ENCODE measurements around the gene CFAP61.
"Not testable (repeated sequence)": the region's sequence is repeated elsewhere in the genome, so short reads cannot be mapped to it uniquely, and the experiment has no call there.

Gene CFAP61

DNA sequence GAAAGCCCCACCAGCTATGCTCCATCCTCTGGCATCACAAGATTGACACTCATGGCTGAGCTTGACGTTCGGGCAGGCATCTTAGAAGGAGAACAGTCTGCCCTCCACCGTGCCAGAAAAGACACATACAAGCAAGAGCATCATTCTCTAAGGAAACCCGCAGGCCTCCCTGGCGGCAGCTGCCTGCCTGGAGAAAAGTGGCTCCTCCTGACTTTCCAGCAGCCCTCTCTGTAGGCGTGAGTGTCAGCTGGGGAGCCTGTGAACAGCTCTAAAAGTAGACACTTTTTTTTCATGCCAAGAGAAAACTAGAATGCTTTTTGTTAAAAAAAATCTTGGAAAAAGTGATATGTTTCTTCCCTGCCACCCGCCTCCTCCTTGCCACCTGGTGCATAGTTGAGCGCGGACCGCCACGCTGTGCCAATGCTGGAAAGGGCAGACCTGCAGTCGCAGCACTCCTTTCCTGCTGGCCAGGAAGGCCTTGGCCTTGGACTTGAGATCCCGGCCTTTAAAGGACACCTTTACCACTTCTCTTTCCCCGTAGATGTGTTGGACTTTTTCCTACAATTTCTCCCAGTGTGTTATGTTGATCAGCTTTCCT is 285.9 kb downstream of the CFAP61 start:
- no peak overlapping the region for H3K4me3 ChIP-seq
- H3K27ac ChIP-seq = no peak overlapping the region

DNA sequence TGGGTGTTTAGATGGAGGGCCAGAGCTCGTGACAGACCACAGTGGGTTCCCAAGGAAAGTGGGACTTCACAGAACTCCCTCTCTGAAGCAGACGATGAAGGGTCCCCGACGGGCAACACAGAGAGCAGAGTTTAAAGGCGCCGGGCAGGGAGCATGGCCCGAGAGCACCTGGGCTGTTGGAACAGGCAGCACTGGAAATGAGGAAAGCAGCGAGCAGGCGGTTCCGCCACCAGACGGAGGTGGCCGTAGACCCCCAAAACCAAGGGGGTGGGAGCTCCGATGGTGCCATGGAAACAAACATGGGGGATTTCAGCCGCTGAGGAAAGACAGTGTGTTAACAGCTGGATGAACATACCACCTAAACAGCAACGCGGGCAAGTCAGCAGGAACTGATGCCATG is 288.1 kb downstream of the CFAP61 start:
- H3K4me3 ChIP-seq = no peak overlapping the region

DNA sequence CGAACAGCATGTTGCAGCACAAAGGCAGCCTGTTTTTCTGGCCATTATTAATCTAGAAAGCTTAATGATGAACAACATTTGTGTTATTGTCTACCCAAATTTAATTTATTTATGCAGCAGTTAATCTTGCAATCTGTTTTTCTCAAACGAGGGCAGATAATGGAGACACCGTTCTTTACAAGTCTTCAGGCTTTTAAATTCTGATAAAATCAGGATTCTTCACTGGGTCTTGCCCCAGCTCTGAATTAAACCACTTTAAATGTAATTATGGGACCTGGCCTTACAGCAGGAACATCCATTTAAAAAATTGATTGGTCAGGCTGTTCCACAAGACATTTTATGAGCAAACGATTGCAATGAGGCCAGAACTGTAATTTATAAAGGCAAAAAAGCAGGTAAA is 289.0 kb downstream of the CFAP61 start:
- Histone ChIP-seq H3K4me3 (no peak overlapping the region), H3K27ac (no peak overlapping the region)

More for the DNA sequence above, 288.1 kb downstream of the CFAP61 start:
- H3K27ac ChIP-seq = no peak overlapping the region

DNA sequence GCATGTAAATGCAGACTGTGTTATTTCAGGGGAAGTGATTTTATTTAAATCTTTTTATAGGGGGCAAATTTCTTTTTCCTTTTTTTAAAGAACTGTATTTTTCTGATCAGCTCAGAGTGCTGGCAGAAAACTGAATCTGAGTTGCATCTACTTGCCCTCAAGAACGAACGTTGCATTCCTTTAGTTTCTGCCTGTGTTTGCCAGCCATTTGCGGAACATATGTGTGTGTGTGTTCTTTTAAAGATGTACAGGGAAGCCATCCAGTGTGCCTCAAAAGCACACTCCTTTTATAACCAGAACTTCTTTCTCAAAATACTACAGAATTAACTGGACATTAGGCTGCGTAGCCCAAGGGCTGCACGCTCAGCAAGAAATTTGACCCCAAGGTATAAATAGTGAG is 289.7 kb downstream of the CFAP61 start:
- H3K4me3 ChIP-seq = no peak overlapping the region

DNA sequence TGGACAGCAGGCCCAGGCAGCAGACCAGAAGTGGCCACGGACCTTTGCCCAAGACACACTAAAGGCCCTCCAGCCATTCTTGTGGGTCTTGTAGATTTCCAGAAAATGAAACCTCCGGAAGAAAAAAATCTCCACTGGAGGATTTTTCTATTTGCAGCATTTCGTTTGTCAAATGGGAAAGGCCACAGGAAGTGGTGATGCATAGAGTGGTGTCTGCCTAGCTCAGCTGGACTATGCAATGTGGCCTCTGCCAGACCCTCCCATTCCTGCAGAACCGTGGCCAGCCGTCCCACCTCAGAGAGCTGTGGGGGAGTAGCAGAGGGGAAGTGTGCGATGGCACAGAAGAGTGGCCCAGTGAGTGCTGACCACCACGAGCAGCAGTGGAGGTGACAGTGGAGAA is 291.6 kb downstream of the CFAP61 start:
- Histone ChIP-seq H3K4me3 (no peak overlapping the region), H3K27ac (no peak overlapping the region)

More for the DNA sequence above, 289.7 kb downstream of the CFAP61 start:
- H3K27ac ChIP-seq = no peak overlapping the region

DNA sequence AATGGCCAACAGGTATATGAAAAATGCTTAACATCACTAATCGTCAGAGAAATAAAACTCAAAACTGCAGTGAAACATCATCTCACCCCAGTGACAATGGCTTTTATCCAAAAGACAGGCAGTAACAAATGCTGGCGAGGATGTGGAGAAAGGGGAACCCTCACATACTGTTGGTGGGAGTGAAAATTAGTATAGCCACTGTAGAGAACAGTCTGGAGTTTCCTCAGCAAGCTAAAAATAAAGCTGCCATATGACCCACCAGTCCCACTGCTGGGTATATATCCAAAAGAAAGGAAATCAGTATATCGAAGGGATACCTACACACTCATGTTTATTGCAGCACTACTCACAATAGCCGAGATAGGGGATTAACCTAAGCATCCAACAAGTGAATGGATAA is 292.1 kb downstream of the CFAP61 start:
- no peak overlapping the region for H3K27ac ChIP-seq
- no peak overlapping the region for H3K4me3 ChIP-seq

DNA sequence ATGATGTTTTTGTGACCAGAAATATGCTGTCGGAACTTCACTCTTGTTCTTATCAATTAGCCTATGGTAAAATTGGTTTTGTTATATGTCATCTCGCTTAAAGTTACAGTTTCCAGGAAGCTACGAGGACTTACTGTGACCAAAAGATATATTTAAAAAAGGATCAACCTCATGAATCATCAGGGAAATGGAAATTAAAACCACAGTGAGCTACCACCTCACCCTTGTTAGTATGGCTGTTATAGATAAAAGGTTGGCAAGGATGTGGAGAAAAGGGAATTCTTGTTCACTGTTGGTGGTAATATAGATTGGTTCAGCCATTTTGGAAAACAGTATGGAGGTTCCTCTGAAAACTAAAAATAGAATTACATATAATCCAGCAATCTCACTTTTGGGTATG is 301.2 kb downstream of the CFAP61 start:
- Histone ChIP-seq H3K27ac (no peak overlapping the region), H3K4me3 (no peak overlapping the region)

DNA sequence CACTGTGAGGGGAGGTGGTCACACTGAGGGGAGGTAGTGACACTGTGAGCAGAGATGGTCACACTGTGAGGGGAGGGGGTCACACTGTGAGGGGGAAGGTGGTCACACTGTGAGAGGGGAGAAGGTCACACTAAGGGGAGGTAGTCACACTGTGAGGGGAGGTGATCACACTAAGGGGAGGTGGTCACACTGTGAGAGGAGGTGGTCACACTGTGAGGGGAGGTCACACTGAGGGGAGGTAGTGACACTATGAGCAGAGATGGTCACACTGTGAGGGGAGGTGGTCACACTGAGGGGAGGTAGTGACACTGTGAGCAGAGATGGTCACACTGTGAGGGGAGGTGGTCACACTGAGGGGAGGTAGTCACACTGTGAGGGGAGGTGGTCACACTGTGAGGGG is 303.2 kb downstream of the CFAP61 start:
- H3K27ac ChIP-seq = not testable (repeated sequence)

DNA sequence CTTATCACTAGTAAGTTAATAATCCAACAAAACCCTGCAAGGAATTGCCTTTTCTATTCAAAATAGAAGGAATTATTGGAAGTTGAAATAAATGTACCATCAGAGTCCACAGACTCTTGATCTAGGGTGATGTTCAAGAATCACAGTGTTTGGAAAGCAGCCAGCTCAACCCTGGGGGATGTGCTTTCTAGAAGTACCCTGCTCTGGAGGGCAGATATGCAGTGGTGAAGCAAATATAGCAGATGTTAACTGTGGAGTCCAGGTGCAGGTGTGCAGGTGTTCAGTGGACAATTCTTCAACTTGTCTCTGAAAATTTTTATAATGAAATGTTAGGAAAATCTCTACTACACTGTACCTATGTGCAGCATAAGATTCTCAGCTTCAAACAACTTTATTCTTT is 306.5 kb downstream of the CFAP61 start:
- Histone ChIP-seq H3K4me3 (no peak overlapping the region), H3K27ac (no peak overlapping the region)

More for the DNA sequence above, 303.2 kb downstream of the CFAP61 start:
- H3K4me3 ChIP-seq = not testable (repeated sequence)

DNA sequence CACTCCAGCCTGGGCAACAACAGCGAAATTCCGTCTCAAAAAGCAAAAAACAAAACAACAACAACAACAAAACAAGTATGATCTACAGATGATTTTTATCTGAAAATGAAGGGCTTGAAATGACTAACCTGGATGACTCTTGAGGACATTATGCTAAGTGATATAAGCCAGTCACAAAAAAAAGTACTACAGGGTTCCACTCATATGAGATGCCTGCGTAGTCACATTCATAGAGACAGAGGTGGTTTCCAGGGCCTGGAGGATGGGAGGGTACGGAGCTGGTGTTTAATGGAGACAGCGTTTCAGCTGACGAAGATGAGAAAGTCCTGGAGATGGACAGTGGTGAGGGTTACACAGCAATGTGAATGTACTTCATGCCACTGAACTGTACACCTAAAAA is 307.3 kb downstream of the CFAP61 start:
- Histone ChIP-seq H3K4me3 (no peak overlapping the region), H3K27ac (no peak overlapping the region)

DNA sequence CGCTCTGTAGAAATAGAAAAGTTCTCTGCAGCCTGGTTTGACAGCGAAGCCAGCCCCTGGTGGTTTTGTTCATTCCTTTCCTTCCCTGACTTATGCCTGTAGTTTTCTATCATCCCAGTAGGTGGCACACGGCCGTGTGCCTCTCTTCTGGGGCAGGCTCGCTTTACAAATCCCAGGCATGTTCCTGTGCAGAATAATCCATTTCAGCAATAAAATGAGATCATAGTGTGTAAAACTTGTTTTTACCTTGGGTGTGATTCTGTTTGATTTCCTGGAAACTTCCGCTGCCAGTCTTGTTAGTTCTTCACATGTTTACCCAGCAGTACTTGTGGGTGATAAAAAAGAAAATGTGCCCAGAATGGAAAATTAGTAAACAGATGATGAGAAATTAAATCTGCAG is 308.1 kb downstream of the CFAP61 start:
- Histone ChIP-seq H3K27ac (no peak overlapping the region), H3K4me3 (no peak overlapping the region)

DNA sequence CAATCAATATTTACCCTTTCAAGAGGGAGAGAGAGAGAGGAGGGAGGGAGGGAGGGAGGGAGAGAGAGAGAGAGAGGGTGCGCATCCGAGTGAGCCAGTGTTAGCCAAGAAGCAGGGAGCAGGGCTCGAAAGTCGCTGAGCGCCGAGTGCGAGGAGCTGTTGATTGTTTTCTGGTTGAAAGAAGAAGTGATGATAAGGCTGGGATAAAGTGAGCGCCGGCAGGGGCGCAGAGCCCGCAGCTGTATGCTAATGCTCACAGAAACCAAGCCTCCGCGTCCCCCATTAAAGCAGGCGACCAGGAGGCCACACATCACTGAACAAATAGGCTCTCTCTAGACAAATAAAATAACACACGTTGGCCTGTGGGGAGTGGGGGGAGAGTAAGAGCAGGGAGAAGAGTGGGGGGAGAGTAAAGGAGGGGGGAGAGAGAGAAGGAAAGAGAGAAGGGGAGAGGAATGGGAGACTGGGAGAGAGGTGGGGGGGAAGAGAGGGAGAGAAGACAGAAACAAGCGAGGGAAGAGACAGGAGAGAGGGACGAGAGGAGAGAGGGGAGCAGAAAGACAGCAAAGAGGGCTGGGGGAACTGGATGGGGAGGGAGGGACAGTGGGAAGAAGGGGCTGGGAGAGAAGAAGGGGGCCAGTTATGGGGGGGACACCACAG is 310.6 kb downstream of the CFAP61 start:
- H3K4me3 ChIP-seq = no peak overlapping the region

DNA sequence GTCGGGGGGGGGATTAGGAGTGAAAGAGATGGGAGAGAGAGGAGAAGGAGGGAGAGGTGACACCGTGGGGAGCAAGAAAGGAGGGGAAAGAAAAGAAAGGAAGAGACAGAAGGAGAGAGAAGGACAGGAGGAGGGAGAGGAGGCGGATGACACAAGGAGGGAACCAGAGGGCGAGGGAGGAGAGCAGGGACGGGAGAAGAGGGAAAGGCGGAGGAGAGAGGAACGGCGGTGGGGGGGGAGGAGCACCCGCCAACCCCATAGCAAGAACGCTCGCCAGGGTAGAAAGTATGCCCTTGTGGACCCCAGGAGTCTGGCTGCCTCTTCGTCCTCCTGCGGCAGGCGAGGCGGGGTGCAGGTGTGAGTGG is 311.1 kb downstream of the CFAP61 start:
- no peak overlapping the region for H3K4me3 ChIP-seq

More for the DNA sequence above, 310.6 kb downstream of the CFAP61 start:
- H3K27ac ChIP-seq = no peak overlapping the region

DNA sequence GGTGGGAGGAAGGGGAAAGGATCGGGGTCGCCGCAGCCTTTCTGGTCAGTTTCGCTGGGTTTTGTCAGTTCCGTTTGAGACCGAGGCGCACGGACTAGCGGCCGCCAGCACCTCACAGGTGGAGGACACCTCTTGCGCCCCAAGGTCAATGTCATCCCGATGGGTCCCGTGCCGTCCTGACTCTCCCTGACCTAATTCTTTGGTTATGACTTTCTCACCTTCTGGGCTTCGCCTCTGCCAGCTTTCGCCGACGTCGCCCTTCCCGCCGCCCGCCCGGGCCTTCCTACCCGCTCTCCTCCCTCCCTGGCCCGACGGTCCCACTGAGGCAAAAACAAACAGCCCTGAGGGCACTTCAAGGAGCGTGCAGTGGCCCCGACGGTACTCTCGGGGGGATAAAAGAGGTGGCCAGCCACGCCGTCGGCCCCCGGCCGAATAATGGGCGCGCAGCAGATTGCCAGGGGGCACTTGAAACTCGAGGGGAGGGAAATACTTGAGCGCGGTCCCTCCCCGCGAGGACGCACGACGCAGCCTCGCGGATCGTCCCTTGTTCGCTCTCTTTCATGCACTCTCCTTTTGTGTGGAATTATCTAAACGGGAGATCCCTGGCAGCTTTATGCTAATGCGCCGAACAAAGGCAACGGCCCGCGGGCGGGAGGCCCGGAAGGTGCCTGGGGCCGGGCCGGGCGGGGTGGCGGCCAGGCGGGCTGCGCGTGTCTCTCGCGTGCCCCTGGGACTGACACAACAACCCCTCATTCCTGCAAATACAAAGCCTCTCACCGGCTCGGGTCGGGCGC is 311.7 kb downstream of the CFAP61 start:
- H3K4me3 ChIP-seq = no peak overlapping the region
- no peak overlapping the region for H3K27ac ChIP-seq

More for the DNA sequence above, 311.1 kb downstream of the CFAP61 start:
- no peak overlapping the region for H3K27ac ChIP-seq

DNA sequence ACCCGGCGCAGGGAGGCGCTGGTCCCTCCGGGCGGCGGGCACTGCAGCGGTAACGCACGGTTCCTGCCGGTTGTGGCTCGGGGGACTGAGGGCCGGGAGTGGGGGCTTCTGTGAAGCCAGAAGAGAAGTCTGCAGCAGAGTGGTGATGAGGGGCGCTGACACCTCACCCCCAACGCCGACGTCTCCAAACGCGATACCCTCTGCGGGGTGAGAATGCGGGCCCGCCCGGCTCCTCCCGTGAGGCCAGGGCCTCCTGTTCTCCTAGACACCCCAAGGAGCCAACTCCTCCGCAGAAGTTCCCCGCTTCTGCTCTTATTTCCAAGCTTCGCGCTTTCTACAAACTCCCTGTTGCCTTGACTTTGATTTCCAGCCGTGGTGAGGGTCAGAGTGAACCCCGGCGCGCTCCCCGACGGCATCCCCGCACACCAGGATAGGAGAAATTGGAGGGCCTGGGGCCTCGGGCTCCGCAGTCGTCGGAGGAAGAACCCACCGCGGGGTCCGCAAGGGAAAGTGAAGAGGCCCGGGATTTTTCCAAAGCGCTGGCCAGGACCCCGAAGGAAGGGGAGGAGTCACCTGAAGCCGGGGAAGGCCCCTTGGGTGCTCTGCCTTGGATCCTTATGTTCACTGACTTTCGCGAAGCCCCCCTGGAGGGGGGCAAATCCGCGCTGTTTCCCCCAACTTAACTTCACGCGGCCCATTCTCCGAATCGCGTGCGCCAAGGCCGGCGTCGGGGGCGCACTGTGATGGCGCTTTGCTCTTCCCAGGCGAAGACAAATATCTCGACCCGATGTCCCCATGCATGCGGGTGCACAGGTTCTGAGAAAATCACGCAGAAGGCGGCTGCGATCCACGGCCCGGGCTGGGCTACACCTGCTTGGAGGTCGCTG is 312.5 kb downstream of the CFAP61 start:
- Histone ChIP-seq H3K27ac (no peak overlapping the region), H3K4me3 (no peak overlapping the region)

DNA sequence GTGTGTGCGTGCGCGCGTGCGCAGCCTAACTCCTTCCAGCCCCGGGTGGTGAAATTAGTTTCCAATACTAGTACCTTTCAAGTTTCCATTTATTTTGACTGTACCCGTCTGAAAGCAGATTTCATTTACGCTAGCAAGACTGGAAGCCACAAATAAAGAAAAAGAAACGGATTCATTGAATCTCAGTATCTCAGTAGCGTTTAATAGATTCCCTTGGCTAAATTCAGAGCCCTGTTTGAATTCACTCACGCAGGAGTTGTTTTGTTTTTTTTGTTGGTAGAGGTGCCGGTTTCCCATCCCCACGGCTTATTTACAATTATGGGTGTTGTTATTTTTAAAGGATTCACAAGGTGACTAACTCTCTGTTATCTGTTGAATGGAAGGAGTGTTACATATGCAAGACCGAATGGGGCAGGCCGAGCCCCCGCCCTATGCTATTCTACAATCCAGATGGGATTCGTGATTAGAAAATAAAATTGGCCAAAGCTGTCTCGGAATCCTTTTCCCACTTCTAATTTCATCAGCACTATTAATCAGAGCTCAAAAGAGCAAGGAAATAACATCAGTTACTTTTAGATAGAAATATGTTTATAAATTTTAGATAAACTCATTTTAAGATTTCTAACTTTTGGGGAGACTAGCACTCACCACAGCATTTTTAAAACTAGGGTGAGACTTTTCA is 313.3 kb downstream of the CFAP61 start:
- H3K27ac ChIP-seq = no peak overlapping the region
- H3K4me3 ChIP-seq = no peak overlapping the region

DNA sequence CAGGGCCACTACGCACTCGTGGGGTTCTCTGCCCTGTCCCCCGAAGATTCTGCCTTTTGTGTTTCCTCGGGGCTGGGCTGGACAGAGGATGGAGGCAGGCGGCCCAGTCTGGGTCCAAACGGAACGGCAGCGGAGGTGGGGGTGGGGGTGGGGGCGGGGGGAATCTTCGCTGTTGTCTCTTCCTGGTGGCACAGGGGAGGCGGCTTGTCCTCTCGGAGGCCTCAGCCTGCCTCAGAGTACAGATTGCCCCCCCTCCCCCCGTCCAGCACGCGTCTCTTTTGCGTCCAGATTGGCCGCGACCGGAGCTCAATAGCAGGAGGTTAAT is 314.2 kb downstream of the CFAP61 start:
- Histone ChIP-seq H3K4me3 (no peak overlapping the region), H3K27ac (no peak overlapping the region)

DNA sequence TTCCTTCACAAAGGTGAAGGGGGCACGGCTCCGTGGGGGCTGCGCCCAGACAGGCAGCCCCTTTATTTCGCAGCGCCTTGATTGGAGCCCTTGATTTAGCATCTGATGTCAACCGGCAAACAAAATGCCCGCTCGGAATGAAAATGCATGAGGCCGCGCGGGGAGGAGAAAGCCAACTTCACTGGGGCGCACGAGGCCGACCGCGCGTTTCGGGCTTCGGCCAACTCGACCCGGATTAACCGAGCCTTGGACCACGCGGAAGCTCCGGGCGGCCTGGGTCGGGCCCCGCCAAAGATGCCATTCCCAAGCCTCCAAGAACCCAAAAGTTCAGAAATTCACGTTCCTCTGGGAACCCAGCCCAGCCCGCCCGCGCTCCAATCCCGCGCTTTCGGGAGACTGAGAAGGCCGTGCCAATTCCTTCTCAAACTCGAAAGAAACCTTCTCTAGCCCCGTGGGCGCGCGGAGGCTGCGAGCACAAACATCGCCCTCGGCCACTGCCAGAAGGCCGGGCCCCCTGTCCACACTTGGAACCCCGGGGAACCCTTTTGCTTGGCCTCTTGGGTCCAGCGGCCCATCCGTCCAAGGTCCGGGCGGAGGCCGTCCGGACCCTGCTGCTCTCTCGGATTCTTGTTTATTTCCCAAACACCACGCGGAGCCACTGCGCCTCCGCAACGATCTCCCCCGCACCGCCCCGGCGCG is 314.7 kb downstream of the CFAP61 start:
- Histone ChIP-seq H3K4me3 (peak overlapping the region in 5 of 7 experiments; percentile 0 to 38 (median 15)), H3K27ac (no peak overlapping the region)

Data from skin epidermis (tissue), 12 donors.